ENCODE results near the gene LRRN4. TPM values are rescaled to one million over a fixed set of nuclear protein-coding genes. Genes with fewer than 3 reads are reported as not detected.
"Not testable (repeated sequence)": the region's sequence is repeated elsewhere in the genome, so short reads cannot be mapped to it uniquely, and the experiment has no call there.

Gene LRRN4
- total RNA-seq, 1 donor, result under 0.01 TPM

DNA sequence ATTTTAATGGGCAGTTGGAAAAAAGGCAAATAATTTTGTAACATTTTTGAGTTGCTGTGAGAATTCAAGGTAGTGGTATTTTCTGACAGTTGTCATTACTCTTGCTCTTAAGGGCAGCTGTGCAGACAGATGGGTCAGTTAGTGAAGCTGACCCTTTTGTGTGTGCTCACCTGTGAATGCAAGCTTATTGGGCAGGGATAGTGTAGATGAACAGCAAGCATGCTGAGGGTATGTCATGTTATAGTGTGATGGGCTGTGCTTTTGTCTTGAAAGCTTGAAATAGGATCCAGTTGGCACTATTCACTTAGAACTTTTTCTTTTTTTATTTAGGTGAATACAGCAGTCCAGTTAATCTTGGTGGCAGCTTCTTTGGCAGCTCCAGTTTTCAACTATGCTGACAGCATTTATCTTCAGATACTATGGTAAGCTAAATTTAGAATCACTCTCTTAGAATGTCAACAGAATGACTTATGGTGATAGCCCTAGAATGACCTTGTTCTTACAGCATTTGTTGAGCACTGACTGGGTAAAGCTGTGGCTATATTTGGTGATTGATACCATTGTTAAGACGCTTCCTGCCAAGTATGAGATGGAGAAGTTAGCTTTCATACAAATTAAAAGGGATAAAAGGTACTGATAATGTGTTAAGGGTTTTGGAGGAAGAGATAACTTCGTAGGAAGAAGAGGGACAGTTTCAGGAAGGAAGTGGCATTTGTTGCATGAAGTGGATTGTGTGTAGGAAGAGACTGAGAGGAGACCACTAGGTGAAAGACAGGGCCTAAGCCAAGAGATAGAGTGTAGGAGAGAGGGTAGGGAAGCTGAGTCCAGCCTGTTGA lies 19.5 kb downstream of the LRRN4 start:
- DNase-seq (ENCODE audit: low read depth in 2 of 3, low spot score in 2 of 3), result peak in 1 of 3 donors; percentile 47

DNA sequence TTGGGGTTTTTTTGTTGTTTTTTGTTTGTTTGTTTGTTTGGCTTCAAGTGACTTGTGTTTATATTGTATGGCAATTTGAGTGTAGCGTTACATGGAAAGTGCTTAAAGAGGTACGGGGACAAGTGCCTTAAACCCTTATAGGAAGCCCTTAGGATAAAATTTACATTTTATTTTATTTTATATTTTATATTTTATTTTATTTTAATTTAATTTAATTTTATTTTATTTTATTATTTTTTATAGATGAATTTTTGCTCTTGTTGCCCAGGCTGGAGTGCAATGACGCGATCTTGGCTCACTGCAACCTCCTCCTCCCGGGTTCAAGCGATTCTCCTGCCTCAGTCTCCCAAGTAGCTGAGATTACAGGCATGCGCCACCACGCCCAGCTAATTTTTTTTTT lies 21.0 kb downstream of the LRRN4 start:
- not testable (repeated sequence) for DNase-seq (ENCODE audit: low read depth in 2 of 3, low spot score in 2 of 3)

DNA sequence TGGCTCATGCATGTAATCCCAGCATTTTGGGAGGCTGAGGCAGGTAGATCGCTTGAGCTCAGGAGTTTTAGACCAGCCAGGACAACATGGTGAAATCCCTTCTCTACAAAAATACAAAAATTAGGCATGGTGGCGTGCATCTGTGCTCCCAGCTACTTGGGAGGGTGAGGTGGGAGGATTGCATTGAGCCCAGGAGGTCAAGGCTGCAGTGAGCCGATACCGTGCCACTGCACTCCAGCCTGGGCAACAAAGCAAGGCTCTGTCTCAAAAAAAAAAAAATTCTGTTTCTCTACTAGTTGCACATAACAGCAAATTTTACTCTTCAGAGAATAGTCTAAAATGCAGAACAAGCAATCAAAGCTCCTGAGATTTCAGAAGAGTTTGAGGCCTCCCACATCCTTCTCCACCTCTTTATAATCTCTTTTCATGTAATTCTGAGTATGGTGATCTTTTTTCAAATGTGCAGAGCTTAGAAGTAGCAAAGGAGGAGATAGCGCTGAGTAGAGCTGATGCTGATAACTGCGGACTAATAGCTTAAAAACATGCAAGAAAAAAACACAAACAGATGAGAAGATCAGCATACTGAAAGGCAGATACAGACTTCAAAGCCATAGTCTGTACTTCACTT lies 23.3 kb downstream of the LRRN4 start:
- no peak for DNase-seq (ENCODE audit: low read depth in 2 of 3, low spot score in 2 of 3)

DNA sequence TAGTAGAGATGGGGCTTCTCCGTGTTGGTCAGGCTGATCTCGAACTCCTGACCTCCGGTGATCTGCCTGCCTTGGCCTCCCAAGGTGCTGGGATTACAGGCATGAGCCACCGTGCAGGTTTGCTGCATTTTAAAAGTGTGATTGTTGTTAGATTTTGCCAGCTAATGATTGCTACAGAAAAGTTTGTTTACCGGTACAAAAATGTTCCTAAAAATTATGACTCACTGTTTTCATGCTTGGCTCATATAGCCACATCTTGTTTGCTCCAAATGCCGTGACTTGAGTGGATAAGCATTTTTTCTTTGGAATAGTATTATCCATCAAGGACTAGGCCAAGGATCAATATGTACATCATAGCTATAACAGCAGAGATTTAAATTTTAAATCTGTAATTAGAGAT lies 24.3 kb downstream of the LRRN4 start:
- no peak for DNase-seq (ENCODE audit: low read depth in 2 of 3, low spot score in 2 of 3)

DNA sequence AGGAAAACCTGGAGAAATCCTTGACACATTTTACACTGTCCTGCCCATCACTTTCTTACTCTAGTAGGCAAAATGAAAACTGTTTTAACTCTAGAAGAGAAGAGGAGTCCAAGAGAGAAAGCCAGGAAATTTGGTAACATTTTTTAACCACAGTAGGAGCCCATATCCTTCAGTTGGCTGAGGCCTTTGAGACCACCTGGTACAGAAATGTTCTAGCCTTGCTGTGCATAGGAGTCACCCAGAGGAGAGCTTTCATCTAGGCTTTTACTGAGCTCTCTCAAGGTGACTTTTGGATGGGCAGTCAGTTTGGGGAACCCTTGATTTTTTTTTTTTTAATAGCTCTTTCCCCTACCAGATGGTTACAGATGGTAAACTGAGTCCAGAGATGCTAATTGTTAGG lies 25.0 kb downstream of the LRRN4 start:
- no peak for DNase-seq (ENCODE audit: low read depth in 2 of 3, low spot score in 2 of 3)

DNA sequence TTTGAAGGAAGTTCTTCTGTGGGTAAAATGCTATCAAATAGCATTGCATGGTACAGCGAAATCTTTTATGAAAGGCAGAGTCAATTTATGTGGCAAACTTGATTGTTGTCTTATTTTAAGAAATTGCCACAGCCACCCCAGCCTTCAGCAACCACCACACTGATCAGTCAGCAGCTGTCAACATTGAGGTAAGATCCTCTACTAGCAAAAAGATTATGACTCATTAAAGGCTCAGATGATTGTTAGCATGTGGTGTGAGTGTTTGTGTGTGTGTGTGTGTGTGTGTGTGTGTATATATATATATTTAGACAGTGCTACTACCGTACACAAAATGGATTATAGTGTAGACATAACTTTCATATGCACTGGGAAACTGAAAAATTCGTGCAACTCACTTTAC lies 27.8 kb downstream of the LRRN4 start:
- DNase-seq (ENCODE audit: low read depth in 2 of 3, low spot score in 2 of 3), result no peak

DNA sequence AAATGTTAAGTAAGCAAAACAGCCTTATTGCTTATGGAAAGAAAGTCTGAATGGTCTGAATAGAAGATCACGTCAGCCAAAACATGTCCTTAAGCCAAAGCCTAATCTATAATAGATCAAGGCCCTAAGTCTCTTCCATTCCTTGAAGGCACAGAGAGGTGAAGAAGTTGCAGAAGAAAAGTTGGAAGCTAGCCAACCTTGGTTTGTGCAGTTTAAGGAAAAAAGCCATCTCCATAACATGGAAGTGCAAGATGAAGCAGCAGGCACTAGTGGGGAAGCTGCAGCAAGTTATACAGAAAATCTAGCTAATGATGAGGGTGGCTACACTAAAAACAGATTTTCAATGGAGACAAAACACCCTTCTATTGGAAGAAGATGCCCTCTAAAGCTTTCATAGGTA lies 29.1 kb downstream of the LRRN4 start:
- DNase-seq (ENCODE audit: low read depth in 2 of 3, low spot score in 2 of 3), result no peak

DNA sequence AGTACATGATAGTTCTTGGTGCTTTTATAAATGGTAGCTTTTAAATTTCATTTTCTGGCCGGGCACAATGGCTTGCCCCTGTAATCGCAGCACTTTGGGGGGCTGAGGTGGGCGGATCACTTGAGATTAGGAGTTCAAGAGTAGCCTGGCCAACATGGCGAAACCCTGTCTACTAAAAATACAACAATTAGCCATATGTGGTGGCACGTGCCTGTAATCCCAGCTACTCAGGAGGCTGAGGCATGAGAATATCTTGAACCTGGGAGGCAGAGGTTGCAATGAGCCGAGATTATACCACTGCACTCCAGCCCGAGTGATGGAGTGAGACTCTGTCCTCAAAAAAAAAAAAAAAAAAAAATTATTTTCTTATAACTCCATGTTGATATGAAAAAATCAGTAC lies 36.0 kb downstream of the LRRN4 start:
- no peak for DNase-seq (ENCODE audit: low read depth in 2 of 3, low spot score in 2 of 3)

DNA sequence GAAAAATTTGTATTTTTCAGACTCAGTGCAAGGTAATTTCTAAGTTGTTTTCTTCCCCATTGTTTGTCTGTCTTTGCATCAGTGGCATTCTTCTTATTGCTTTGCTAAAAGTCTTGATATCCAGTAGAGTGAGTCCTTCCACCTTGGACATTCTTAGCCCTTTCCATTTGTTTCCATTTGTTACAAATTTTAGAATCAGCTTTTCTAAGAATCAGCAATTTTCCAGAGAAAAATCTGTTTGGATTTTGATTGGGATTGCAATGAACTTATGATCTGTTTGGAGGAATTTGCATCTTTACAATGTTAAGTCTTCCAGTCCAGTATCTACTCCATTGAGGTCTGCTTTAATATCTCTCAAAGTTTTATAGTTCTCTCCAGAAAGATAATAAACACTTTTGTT lies 36.4 kb downstream of the LRRN4 start:
- no peak for DNase-seq (ENCODE audit: low read depth in 2 of 3, low spot score in 2 of 3)

DNA sequence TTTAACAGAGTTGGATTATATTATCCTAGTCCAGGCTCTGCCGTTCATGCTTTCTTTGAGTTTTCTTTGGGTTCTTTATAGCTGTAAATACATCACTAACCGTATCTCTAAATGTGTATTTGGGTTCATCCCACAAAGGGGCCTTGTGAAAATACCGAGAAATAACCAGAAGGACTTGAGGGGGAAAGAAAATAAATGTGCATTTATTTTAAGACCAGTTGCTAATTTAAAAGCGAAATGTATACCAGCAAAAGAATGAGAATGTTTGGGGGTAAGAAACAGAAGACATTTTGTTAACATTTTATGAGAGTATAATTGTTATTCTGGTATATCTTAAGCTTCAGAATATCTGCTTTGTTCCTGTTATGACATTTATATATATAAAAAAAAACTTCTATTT lies 38.9 kb downstream of the LRRN4 start:
- no peak for DNase-seq (ENCODE audit: low read depth in 2 of 3, low spot score in 2 of 3)

DNA sequence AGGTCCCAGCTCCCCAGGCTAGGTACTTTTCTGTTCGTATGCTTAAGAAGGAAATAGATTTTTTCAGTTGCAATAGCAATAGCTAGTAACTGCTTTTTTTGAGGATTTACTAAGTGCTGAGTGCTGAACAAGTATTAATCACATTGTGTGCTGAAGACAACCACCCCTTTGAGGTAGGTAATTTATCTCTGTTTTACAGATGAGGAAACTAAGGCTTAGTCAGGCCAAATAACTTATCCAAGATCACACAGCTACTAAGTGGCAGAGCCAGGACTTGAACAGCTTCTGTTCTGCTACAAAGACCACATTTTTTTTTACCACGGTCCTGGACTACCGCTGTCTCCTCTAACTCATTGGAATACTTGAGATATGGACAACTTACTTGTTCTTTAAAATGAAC lies 39.8 kb downstream of the LRRN4 start:
- DNase-seq (ENCODE audit: low read depth in 2 of 3, low spot score in 2 of 3), result no peak

DNA sequence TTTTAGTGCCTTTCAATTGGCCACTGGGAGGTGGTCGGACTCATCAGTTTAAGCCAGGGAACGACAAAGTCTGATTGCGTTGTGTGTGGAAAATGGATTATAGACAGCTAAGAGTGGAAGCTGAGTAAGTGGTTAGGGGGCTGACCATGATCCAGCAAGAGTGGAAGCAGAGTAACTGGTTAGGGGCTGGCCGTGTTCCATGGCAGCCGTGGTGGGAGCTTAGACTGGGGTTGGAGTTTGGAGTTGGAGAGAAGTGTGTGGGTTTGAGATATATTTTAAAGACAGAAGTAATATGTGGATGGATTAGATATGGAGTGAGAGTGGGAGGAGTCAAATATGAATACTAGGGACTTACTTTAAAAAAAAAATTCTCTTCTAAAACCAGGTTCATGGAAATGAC lies 41.7 kb downstream of the LRRN4 start:
- DNase-seq (ENCODE audit: low read depth in 2 of 3, low spot score in 2 of 3), result no peak

DNA sequence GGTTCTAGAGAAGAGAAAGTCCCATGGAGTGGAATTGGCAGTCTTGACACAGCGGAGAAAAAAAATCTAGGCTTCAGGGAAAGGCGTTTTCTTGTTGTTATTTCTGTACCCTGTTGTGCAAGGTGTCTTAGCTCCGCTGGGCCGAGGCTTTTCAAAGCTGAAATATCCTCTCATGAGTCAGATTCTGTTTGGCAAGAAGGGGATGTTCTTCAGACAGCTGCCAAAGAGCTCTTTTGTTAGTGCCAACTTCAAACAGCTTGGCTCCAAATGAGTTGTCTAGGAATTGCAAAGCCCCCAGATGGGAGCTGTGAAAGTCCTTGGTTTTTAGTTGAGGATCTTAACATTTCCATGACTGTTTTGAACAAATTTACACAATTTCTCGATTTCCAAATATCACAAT lies 45.6 kb downstream of the LRRN4 start:
- DNase-seq (ENCODE audit: low read depth in 2 of 3, low spot score in 2 of 3), result no peak

DNA sequence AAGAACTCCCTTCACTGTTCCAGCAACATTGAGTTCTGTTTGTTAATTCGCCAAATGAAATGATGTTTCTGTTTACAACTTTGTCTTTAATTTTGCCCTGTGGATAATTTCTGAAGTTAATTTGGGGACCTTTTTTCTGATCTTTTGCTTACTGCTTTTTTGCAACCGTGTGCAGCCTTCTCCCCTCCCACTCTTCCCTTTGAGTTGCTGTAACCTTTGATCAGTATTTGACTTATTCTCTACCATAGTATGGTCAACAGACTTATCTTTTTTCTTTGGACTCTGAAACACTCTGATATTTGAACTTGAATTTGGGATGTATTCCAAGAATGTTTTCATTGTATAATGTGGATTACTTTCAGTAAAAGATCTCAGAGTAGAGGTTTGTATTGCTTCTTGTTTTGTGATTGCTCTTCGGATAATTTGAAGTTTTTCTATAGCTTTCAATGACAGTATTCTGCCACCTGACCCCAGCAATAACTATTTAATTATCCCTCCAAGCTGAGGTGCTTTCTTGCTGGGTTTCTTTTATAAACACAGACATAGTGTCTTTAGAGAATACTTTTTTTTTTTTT lies 46.2 kb downstream of the LRRN4 start:
- no peak for DNase-seq (ENCODE audit: low read depth in 2 of 3, low spot score in 2 of 3)

DNA sequence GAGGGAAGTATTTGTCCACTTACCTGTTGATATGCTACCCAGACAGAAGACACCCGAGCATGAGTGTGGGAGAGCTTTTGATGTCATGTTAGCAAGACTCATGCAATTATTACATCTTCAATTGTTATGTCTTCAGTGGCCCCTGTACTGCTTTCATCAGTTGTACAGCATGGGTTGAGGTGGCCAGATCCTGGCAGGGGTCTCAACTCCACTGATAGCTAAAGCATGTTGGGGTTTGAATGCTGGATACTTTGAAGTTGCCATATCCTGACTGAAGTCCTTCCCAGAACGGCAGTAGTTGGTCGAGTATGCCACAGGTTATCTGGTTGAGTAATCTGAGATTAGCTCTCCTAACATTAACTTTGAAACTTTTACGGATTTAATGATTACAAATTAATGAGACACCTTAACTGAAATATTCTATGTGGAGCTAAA lies 46.7 kb downstream of the LRRN4 start:
- no peak for DNase-seq (ENCODE audit: low read depth in 2 of 3, low spot score in 2 of 3)

DNA sequence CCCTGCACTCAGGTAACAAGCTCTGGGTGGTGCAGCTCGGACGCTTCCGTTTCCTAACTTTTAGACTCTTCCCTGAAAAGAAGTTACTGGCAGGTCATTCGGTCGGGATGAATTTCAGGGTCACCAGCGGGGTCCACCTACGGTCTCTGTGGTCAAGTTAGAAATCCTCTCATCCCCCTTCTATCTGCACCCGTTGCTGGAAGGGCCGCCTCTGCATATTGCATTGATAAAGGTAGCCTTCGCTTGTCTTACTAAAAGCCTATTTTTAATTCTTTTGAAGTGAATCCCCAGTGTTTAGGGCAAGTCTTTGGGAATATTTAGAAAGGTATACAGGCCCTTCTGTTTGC lies 47.3 kb downstream of the LRRN4 start:
- DNase-seq (ENCODE audit: low read depth in 2 of 3, low spot score in 2 of 3), result no peak

DNA sequence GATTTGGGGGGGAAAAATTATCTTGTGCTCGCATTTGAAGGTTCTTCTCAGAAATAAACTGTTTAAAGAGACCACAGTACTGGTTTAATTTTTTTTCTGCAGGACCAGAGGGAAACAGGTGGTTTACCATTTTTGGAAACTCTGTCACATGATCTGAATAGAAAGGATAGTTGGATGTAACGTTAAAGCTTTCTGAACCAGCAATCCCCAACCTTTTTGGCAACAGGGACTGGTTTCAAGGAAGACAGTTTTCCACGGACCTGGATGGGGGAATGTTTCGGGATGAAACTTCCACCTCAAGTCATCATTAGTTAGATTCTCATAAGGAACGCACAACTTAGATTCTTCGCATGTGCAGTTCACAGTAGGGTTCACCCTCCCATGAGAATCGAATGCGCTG lies 53.0 kb downstream of the LRRN4 start:
- peak in 1 of 3 donors; percentile 24 for DNase-seq (ENCODE audit: low read depth in 2 of 3, low spot score in 2 of 3)

DNA sequence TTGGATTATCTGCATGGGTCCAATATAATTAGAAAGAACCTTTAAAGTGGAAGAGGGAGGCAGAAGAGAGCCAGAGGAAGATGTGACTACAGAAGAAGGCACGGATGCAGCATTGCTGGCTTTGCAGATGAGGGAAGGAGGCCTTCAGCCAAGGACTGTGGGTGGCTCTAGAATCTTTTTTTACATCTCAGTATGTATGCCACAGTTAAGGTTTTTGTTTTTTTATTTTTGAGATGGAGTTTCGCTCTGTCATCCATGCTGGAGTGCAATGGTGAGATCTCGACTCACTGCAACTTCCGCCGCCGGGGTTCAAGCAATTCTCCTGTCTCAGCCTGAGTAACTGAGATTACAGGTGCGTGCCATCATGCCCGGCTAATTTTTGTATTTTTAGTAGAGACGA lies 54.1 kb downstream of the LRRN4 start:
- no peak for DNase-seq (ENCODE audit: low read depth in 2 of 3, low spot score in 2 of 3)

DNA sequence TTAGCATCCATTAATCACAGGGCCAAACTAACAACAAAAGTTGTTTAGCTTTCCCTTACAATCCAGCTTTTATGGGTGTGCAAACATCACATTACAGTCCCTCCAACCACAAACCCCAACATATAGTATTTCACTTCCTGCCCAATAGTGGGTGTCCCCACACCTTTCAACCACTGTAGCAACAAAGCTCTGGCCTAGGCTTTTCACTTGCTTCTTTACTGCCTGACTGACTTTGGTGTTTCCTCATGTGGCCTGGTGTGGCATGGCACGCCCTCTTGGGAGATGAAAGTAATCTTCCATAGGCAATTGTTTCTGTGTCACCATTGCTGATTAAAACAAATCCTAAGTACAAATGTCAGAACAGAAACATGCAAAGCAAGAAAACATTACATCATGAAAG lies 57.1 kb downstream of the LRRN4 start:
- DNase-seq (ENCODE audit: low read depth in 2 of 3, low spot score in 2 of 3), result peak in 2 of 3 donors; percentile 21 to 58

DNA sequence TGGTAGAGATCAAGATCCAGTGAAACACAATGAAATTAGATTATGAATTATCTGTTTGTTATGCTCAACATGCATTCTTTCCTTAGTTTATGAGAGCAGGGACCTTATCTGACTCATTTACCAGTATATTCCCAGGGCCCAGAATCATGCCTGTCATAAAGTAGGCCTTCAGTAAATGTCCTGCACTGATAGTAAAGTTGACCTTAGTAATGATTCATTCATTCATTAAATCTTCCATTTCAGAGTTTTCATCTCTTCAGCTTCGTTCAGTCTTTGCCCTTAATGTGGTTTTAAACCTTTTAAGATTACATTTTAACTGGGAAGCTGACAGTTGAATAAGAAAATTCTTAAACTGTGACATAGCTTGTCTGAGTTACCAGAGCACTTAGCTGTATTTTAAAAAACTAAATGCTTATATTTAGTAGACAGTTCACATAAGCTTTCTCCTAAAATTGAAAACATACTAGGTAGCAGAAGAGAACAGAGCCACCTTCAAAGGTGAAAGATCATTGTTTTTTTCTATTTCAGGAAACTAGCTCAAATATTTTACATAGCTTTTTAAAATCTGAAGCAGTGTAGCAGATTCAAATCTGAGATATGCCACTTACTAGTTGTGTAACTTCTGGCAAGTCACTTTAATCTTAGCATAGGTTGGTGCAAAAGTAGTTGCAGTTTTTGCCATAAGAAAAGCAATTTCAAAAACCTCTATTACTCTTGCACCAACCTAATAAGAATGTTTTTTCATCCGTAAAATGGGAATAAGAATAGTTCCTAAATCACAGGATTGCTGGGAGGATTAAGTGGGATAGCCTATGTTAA lies 62.0 kb downstream of the LRRN4 start:
- no peak for DNase-seq (ENCODE audit: low read depth in 2 of 3, low spot score in 2 of 3)

DNA sequence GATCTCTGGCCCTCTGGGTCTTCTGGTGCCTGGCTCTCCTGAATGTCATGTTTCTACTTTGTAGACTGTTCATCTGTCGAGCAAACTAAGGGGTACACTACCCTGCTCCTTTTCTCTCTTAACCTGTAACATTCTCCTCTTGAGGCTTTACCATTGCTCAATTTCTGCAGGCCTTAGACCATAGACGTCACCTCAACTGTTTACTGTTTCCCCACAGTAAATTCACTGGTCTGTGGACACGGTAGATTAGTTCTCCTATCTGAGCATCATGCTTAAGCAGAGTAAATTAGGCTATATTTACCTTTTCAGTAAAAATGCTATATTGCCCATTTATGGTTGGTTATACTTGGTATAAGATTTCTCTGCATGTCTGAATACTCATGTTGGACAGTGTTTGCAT lies 62.9 kb downstream of the LRRN4 start:
- no peak for DNase-seq (ENCODE audit: low read depth in 2 of 3, low spot score in 2 of 3)

All from hematopoietic multipotent progenitor cell (in vitro differentiated cells).